Endothelial cell of umbilical vein (primary cell): ENCODE data around the gene SHISA7.

Experiments
- CTCF ChIP-seq, 2 donors: IDR thresholded peaks; 1 replicate in 1 of 2; 2 replicates in 1 of 2; pipeline ENCODE4 v1.5.1; 2011; ENCODE audit warnings: low read length in 2 of 2, mild to moderate bottlenecking in 2 of 2, moderate library complexity in 2 of 2, control low read depth in 1 of 2, inconsistent platforms in 1 of 2, low read depth in 1 of 2; ENCODE audit not compliant: insufficient read depth in 1 of 2; ENCODE audit errors: extremely low read depth in 1 of 2
- EZH2 ChIP-seq: IDR thresholded peaks from 2 replicates; pipeline ENCODE4 v1.6.1; 2012; ENCODE audit warnings: borderline replicate concordance, low read depth, mild to moderate bottlenecking, moderate library complexity, low read length, inconsistent platforms; ENCODE audit not compliant: severe bottlenecking
- POLR2A ChIP-seq: IDR thresholded peaks from 2 replicates; pipeline ENCODE4 v1.6.1; 2012; ENCODE audit warnings: low read depth, mild to moderate bottlenecking, control low read depth, low read length
- POLR2AphosphoS5 ChIP-seq: IDR thresholded peaks from 2 replicates; pipeline ENCODE4 v1.6.1; 2012; ENCODE audit warnings: low read depth, mild to moderate bottlenecking, control low read depth, low read length, moderate library complexity; ENCODE audit not compliant: insufficient read depth

GRCh38 chr19:55474269-55475265 lies 31.5 kb upstream of the SHISA7 start:
- TF ChIP-seq POLR2AphosphoS5 = no peak
- no peak for TF ChIP-seq POLR2A
- no peak for TF ChIP-seq CTCF (IDR thresholded peaks at IDR 0.05; ENCODE audit: extremely low read depth in 1 of 2, insufficient read depth in 1 of 2, low read depth in 1 of 2, low read length in 2 of 2)
- TF ChIP-seq EZH2 = no peak
